ENCODE data around the gene PTGIS. TPM values are rescaled to one million over a fixed set of nuclear protein-coding genes. Genes with fewer than 3 reads are reported as not detected.

PTGIS gene
- total and polyA plus RNA-seq, 7 donors, result 2.7 to 26.5 (median 8.0) TPM

DNA sequence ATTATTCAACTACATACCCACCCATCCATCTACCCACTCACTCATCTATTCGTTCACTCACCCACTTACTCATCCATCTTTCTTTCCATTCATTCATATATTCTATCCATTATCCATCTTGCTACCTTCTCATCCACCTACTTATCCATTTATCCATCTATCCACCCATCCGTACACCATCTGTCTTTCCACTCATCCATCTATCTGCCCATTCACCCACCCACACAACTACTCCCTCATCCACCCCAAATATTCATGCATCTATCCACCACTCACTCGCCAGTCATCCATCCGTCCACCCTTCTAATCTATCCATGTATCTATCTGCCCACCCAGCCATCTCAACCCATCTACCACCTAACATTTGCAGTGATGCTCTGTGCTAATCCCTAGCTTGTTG lies 71.9 kb downstream of the PTGIS start:
- ATAC-seq (no peak), DNase-seq (no peak)
- no peak overlapping the region for H3K4me3 ChIP-seq
- H3K36me3 ChIP-seq (ENCODE audit: insufficient read depth in 1 of 2, low read depth in 1 of 2), result no peaks in the 10 kb centered on the region
- intact Hi-C loops (cut with DNase I), result loop anchor here in 1 of 2 donors (10.0 kb wide), 1 partner anchor 61 kb away; no protein-coding TSS in a partner anchor
- H3K9me3 ChIP-seq, result no peaks in the 10 kb centered on the region
- no peaks in the 10 kb centered on the region for H3K27me3 ChIP-seq (ENCODE audit: insufficient read depth in 3 of 3, low read length in 2 of 3)
- no peak overlapping the region for H3K27ac ChIP-seq
- WGBS, 3 donors, result 91 to 94% (median 94%) methylated on average over 4 of the region's 4 CpGs
- TF ChIP-seq, protein P1, sequence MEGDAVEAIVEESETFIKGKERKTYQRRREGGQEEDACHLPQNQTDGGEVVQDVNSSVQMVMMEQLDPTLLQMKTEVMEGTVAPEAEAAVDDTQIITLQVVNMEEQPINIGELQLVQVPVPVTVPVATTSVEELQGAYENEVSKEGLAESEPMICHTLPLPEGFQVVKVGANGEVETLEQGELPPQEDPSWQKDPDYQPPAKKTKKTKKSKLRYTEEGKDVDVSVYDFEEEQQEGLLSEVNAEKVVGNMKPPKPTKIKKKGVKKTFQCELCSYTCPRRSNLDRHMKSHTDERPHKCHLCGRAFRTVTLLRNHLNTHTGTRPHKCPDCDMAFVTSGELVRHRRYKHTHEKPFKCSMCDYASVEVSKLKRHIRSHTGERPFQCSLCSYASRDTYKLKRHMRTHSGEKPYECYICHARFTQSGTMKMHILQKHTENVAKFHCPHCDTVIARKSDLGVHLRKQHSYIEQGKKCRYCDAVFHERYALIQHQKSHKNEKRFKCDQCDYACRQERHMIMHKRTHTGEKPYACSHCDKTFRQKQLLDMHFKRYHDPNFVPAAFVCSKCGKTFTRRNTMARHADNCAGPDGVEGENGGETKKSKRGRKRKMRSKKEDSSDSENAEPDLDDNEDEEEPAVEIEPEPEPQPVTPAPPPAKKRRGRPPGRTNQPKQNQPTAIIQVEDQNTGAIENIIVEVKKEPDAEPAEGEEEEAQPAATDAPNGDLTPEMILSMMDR (IDR thresholded peaks at IDR 0.05), result no peak
- H3K4me1 ChIP-seq, result no peaks in the 10 kb centered on the region

DNA sequence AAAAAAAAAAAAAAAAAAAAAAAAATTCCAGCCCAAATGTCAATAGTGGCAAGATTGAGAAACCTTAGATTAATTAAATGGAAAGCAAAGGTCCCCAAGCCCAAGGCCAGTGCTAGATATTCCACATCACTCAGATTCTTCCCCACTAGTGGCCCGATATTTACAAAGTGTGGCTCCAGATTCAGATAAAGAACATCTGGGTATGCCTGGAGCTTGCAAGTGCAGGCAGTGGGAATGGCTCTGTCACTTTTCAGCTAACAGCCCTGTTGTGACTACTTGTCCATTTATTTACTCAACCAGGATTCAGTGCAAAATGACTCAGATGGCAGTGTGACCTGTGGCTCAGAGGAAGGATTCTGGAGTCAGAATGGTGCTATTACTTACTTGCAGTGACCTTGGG lies 77.2 kb downstream of the PTGIS start:
- Histone ChIP-seq H3K27me3 (ENCODE audit: insufficient read depth in 3 of 3, low read length in 2 of 3) (no peaks in the 10 kb centered on the region), H3K4me3 (no peak overlapping the region), H3K36me3 (ENCODE audit: insufficient read depth in 1 of 2, low read depth in 1 of 2) (no peaks in the 10 kb centered on the region), H3K9me3 (no peaks in the 10 kb centered on the region), H3K27ac (no peak overlapping the region), H3K4me1 (no peaks in the 10 kb centered on the region)
- intact Hi-C loops (cut with DNase I), result loop anchor here in 1 of 2 donors (10.0 kb wide), 1 partner anchor 56 kb away; no protein-coding TSS in a partner anchor
- 82 to 95% (median 83%) methylated on average over 1 of the region's 1 CpG for WGBS, 3 donors
- no peak for DNase-seq
- ATAC-seq, result no peak
- TF ChIP-seq, protein P1 (IDR thresholded peaks at IDR 0.05), result no peak

DNA sequence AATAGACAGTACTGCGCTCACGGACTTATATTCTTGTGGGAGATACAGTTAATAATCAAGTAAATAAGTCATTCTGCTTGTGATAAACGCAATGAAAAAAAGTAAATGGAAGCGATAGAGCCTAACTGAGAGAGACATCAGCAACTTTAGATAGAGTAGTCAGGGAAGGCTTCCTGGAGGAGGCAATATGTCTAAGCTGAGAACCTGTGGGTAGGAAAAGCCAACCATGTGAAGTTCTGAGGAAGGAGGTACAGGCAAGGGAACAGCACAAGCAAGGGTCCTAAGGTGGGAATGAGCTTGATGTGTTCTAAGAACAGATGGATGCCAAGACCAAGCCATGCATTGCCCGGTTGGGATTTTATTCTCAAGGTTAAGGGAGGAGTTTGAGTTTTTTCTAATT lies 78.2 kb downstream of the PTGIS start:
- ATAC-seq (no peak), DNase-seq (no peak)
- intact Hi-C loops (cut with DNase I), result loop anchor here in 1 of 2 donors (10.0 kb wide), 2 partner anchors 55 to 105 kb away; no protein-coding TSS in a partner anchor
- no peaks in the 10 kb centered on the region for H3K4me1 ChIP-seq
- no peak overlapping the region for H3K4me3 ChIP-seq
- peaks cover 0 to 6% (median 0%) of the 10 kb centered on the region in 3 donors for H3K27me3 ChIP-seq (ENCODE audit: insufficient read depth in 3 of 3, low read length in 2 of 3)
- WGBS, 3 donors, result 89 to 91% (median 91%) methylated on average over 5 of the region's 5 CpGs
- H3K36me3 ChIP-seq (ENCODE audit: insufficient read depth in 1 of 2, low read depth in 1 of 2), result no peaks in the 10 kb centered on the region
- no peak overlapping the region for H3K27ac ChIP-seq
- TF ChIP-seq, protein P1 (IDR thresholded peaks at IDR 0.05), result no peak
- no peaks in the 10 kb centered on the region for H3K9me3 ChIP-seq

DNA sequence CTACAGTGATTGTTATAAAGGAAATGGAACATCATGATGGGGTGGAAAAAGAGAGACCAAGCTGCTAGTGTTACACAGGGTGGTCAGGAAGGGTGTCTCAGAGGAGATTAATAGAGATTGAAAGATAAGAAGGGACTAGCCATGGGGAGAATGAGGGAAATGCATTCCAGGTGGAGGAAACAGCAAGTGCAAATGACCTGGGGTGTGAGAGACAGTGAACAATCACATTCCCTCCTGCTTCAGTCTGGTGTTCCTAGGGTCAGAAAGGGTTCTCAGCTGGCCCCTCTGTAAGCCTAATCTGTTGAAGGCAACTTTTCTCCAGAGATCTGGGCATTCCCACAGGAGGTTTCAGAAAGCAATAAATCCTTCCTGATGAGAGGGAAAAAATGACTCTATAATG lies 81.9 kb downstream of the PTGIS start:
- no peaks in the 10 kb centered on the region for H3K9me3 ChIP-seq
- TF ChIP-seq, protein P1 (IDR thresholded peaks at IDR 0.05), result no peak
- H3K4me1 ChIP-seq, result peaks cover 3% of the 10 kb centered on the region
- ATAC-seq, result no peak
- no peak for DNase-seq
- intact Hi-C loops (cut with DNase I), result loop anchor here in 1 of 2 donors (10.0 kb wide), 1 partner anchor 101 kb away; no protein-coding TSS in a partner anchor
- H3K27me3 ChIP-seq (ENCODE audit: insufficient read depth in 3 of 3, low read length in 2 of 3), result peaks cover 0 to 10% (median 3%) of the 10 kb centered on the region in 3 donors
- H3K4me3 ChIP-seq, result no peak overlapping the region
- H3K36me3 ChIP-seq (ENCODE audit: insufficient read depth in 1 of 2, low read depth in 1 of 2), result no peaks in the 10 kb centered on the region
- no peak overlapping the region for H3K27ac ChIP-seq

DNA sequence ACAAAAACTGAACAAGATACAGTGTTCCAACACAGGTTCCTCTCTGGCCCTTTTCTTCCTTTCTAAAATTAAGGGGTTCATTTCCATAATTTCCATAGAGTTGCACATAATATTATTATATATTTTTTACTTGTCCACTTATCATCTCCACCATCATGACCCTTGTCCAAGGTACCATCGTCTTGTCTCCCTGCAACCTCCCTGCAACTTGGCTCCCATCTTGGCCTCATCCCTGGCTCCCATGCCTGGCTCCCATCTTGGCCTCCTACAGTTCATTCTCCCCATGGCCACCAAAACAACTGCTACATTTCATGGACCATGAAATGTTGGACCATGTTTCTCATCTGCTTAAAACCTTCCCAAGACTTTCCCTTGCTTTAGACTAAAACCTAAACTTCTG lies 82.4 kb downstream of the PTGIS start:
- TF ChIP-seq, protein P1 (IDR thresholded peaks at IDR 0.05), result no peak
- Histone ChIP-seq H3K36me3 (ENCODE audit: insufficient read depth in 1 of 2, low read depth in 1 of 2) (no peaks in the 10 kb centered on the region), H3K4me1 (peaks cover 3% of the 10 kb centered on the region), H3K27me3 (ENCODE audit: insufficient read depth in 3 of 3, low read length in 2 of 3) (peaks cover 0 to 10% (median 3%) of the 10 kb centered on the region in 3 donors), H3K9me3 (no peaks in the 10 kb centered on the region), H3K27ac (no peak overlapping the region), H3K4me3 (no peak overlapping the region)
- ATAC-seq (no peak), DNase-seq (no peak)
- WGBS, 3 donors, result 54 to 77% (median 70%) methylated on average over 1 of the region's 1 CpG
- intact Hi-C loops (cut with DNase I), result loop anchor here (2.0 to 10.0 kb wide), 3 partner anchors 49 to 153 kb away; no protein-coding TSS in a partner anchor

Data from psoas muscle (tissue), 8 donors.